Ishikawa (cell line): ENCODE measurements around the gene RND2.

Experiments
- CEBPB ChIP-seq: IDR thresholded peaks from 2 replicates; pipeline ENCODE4 v1.6.1; 2012
- CREB1 ChIP-seq: IDR thresholded peaks from 2 replicates; pipeline ENCODE4 v1.6.1; 2012; ENCODE audit warnings: low read depth
- EGR1 ChIP-seq: IDR thresholded peaks from 2 replicates; pipeline ENCODE4 v1.6.1; 2012
- EP300 ChIP-seq: IDR thresholded peaks from 2 replicates; pipeline ENCODE4 v1.6.1; 2012; ENCODE audit warnings: borderline replicate concordance
- FOXM1 ChIP-seq: IDR thresholded peaks from 2 replicates; pipeline ENCODE4 v1.6.1; 2012; ENCODE audit warnings: low read depth, borderline replicate concordance
- MAX ChIP-seq: IDR thresholded peaks from 2 replicates; pipeline ENCODE4 v1.6.1; 2012
- NFIC ChIP-seq: IDR thresholded peaks from 2 replicates; pipeline ENCODE4 v1.6.1; 2012
- RAD21 ChIP-seq: IDR thresholded peaks from 2 replicates; pipeline ENCODE4 v1.6.1; 2012; ENCODE audit warnings: low read depth
- REST ChIP-seq: IDR thresholded peaks from 2 replicates; pipeline ENCODE4 v1.6.1; 2012; ENCODE audit warnings: low read depth, mild to moderate bottlenecking
- TAF1 ChIP-seq: IDR thresholded peaks from 2 replicates; pipeline ENCODE4 v1.6.1; 2012; ENCODE audit warnings: low read depth, mild to moderate bottlenecking
- TCF12 ChIP-seq: IDR thresholded peaks from 2 replicates; pipeline ENCODE4 v1.6.1; 2012; ENCODE audit warnings: low read depth
- TEAD4 ChIP-seq: IDR thresholded peaks from 2 replicates; pipeline ENCODE4 v1.6.1; 2012
- USF1 ChIP-seq: IDR thresholded peaks from 2 replicates; pipeline ENCODE4 v1.6.1; 2012
- YY1 ChIP-seq: IDR thresholded peaks from 2 replicates; pipeline ENCODE4 v1.6.1; 2012; ENCODE audit warnings: low read depth
- ZBTB7A ChIP-seq: IDR thresholded peaks from 2 replicates; pipeline ENCODE4 v1.6.1; 2012; ENCODE audit warnings: low read depth

RND2 gene

GRCh38 chr17:42997984-42998938 lies 26.8 kb upstream of the RND2 start, which contains the start of gene RPL27:
RPL27 (plus strand) TSS chr17:42998419; CDS start chr17:42998751, 332 bp downstream.
- peak; percentile 85 for TF ChIP-seq USF1
- peak; percentile 99 for TF ChIP-seq TAF1
- TF ChIP-seq NFIC: peak; percentile 26; the same call in 1 of the 2 replicates
- TF ChIP-seq EGR1: peak; percentile 26; the same call in 1 of the 2 replicates
- TF ChIP-seq EP300: peak; percentile 50; the same call in 1 of the 2 replicates
- TF ChIP-seq MAX: peak; percentile 93
- TF ChIP-seq ZBTB7A: no peak
- TF ChIP-seq REST: no peak
- TF ChIP-seq TCF12: peak; percentile 88
- TF ChIP-seq CREB1: peak; percentile 87
- 0 out of 2 replicates have a peak, but pooled peaks have one; percentile 66 for TF ChIP-seq FOXM1
- TF ChIP-seq CEBPB: peak; percentile 39; the same call in 1 of the 2 replicates
- peak; percentile 64 for TF ChIP-seq RAD21
- TF ChIP-seq TEAD4: peak; percentile 91
- TF ChIP-seq YY1: peak; percentile 69

- TF ChIP-seq CREB1: no peak
- TF ChIP-seq NFIC: no peak
- no peak for TF ChIP-seq TAF1
- TF ChIP-seq ZBTB7A: no peak
- TF ChIP-seq RAD21: no peak
- no peak for TF ChIP-seq YY1
- TF ChIP-seq USF1: no peak
- TF ChIP-seq FOXM1: no peak
- TF ChIP-seq REST: no peak
- TF ChIP-seq CEBPB: no peak
Observed at GRCh38 chr17:42999003-42999525, 26.0 kb upstream of the RND2 start.

- TF ChIP-seq TCF12: no peak
- TF ChIP-seq FOXM1: no peak
- TF ChIP-seq TEAD4: no peak
- no peak for TF ChIP-seq CEBPB
- TF ChIP-seq ZBTB7A: no peak
Observed at GRCh38 chr17:43003542-43004172, 21.4 kb upstream of the RND2 start.

GRCh38 chr17:43006639-43007551 lies 18.1 kb upstream of the RND2 start, which contains the start of gene IFI35:
IFI35 (plus strand) TSS chr17:43006784; CDS start chr17:43006948, 164 bp downstream.
- TF ChIP-seq TAF1 (no peak), RAD21 (no peak), FOXM1 (no peak), REST (no peak), CEBPB (no peak), CREB1 (no peak), TEAD4 (no peak), EP300 (no peak), ZBTB7A (no peak), USF1 (peak; percentile 54), MAX (peak; percentile 53; the same call in 1 of the 2 replicates), YY1 (no peak)
